HepG2 (cell line): ENCODE data around the gene NUBPL. TPM values are rescaled to one million over a fixed set of nuclear protein-coding genes. Genes with fewer than 3 reads are reported as not detected.
A peak's percentile ranks its signal among the peaks of the same experiment; 100 is the strongest.

Experiments
- ATAC-seq: fragments of 200-7000 bp; cut with Tn5 transposase; 3 replicates; pipeline ENCODE4 v1.9.1; 2020; ENCODE audit warnings: mild to moderate bottlenecking, moderate library complexity
- BruUV-seq: library from RNA; stranded (reverse); fragments of 400-500 nt; replicated peaks from 2 replicates; lab custom pipeline; 2021; lab: Mats Ljungman, UMichigan
- CTCF ChIA-PET: fragments of 300-600 bp; formaldehyde crosslinking; extraction: SDS; loops from one replicate; lab custom pipeline; 2021; ENCODE audit warnings: low total read pairs, inconsistent platforms, low intra/inter-chr PET ratio; lab: Yijun Ruan, JAX
- POLR2A ChIA-PET: fragments of 350-600 bp; sonication (Branson Sonifier 250); formaldehyde crosslinking; loops from one replicate; lab custom pipeline; 2020; ENCODE audit warnings: antibody characterized with exemption, inconsistent platforms; lab: Yijun Ruan, JAX
- DNase-seq: peaks from one replicate; pipeline ENCODE4 v3.0.0-alpha.2; 2015; ENCODE audit warnings: low spot score
- FAIRE-seq: peaks from 3 replicates; lab custom pipeline; 2011; peaks lifted over from hg19 to GRCh38; lab: Jason Lieb, UNC
- H2AFZ ChIP-seq: one replicate; pipeline ENCODE4 v1.6.1; 2011; ENCODE audit warnings: low read length, inconsistent platforms
- H3K27ac ChIP-seq: fragments of 300-600 bp; 3 replicates; pipeline ENCODE4 v1.8.0; 2011; ENCODE audit warnings: mixed run types, mild to moderate bottlenecking, mixed read lengths, low read length, inconsistent platforms; ENCODE audit not compliant: insufficient read depth; ENCODE audit errors: extremely low read length
- H3K27me3 ChIP-seq, 2 experiments: fragments of 200-600 bp in 1 of 2; 2 replicates in 1 of 2; 3 replicates in 1 of 2; pipeline versions ENCODE4 v1.6.0 to v1.8.0; 2011; ENCODE audit warnings: low read length in 2 of 2, mild to moderate bottlenecking in 2 of 2, moderate library complexity in 2 of 2, inconsistent platforms in 1 of 2; ENCODE audit not compliant: insufficient read depth in 2 of 2, control insufficient read depth in 1 of 2
- H3K36me3 ChIP-seq, 2 experiments: fragments of 200-600 bp in 1 of 2; replicated peaks in 1 of 2; 2 replicates in 1 of 2; 3 replicates in 1 of 2; pipeline versions ENCODE4 v1.5.1 to v1.8.0; 2011; ENCODE audit warnings: low read length in 2 of 2, inconsistent platforms in 1 of 2; ENCODE audit not compliant: insufficient read depth in 2 of 2, control insufficient read depth in 1 of 2
- H3K4me1 ChIP-seq: 2 replicates; pipeline ENCODE4 v1.5.1; 2012; ENCODE audit warnings: low read length, inconsistent platforms; ENCODE audit not compliant: insufficient read depth
- H3K4me2 ChIP-seq: 2 replicates; pipeline ENCODE4 v1.6.0; 2011; ENCODE audit warnings: low read depth, low read length, inconsistent platforms
- H3K4me3 ChIP-seq, 3 experiments: fragments of 200-600 bp in 1 of 3; sonication (generic), shearing (Covaris generic) in 1 of 3; replicated peaks in 1 of 3; 2 replicates each; pipeline ENCODE4 v1.5.1; 2011 to 2016; ENCODE audit warnings: low read length in 3 of 3, inconsistent platforms in 2 of 3, low read depth in 2 of 3, mild to moderate bottlenecking in 2 of 3, control low read depth in 1 of 3, mixed read lengths in 1 of 3; ENCODE audit not compliant: insufficient read depth in 1 of 3
- H3K79me2 ChIP-seq: one replicate; pipeline ENCODE4 v1.6.1; 2011; ENCODE audit warnings: low read length, inconsistent platforms; ENCODE audit not compliant: insufficient read depth
- H3K9ac ChIP-seq: 2 replicates; pipeline ENCODE4 v1.6.0; 2011; ENCODE audit warnings: mild to moderate bottlenecking, low read depth, low read length, inconsistent platforms; ENCODE audit not compliant: insufficient read depth
- H3K9me3 ChIP-seq: 2 replicates; pipeline ENCODE4 v1.5.1; 2012; ENCODE audit warnings: mild to moderate bottlenecking, low read length
- H4K20me1 ChIP-seq: 2 replicates; pipeline ENCODE4 v1.6.0; 2011; ENCODE audit warnings: inconsistent platforms, mild to moderate bottlenecking, low read length, moderate library complexity; ENCODE audit not compliant: insufficient read depth
- ATF7 ChIP-seq, 2 experiments: fragments of 450-650 bp in 1 of 2; sonication (generic) in 1 of 2; formaldehyde crosslinking in 1 of 2; IDR thresholded peaks; 2 replicates each; pipeline versions ENCODE4 v1.4.0 to v1.6.1; 2016 to 2020; ENCODE audit warnings: antibody characterized with exemption in 1 of 2, mild to moderate bottlenecking in 1 of 2, missing genetic modification reagents in 1 of 2
- BCL6 ChIP-seq: IDR thresholded peaks from 2 replicates; pipeline ENCODE4 v1.6.1; 2016; ENCODE audit warnings: missing genetic modification reagents, missing compliant biosample characterization
- CREB1 ChIP-seq, 2 experiments: fragments of 450-650 bp in 1 of 2; IDR thresholded peaks; 2 replicates each; pipeline ENCODE4 v1.6.1; 2016 to 2017; ENCODE audit warnings: control low read depth in 1 of 2, mild to moderate bottlenecking in 1 of 2, missing compliant biosample characterization in 1 of 2, missing genetic modification characterization in 1 of 2
- FOXA3 ChIP-seq: IDR thresholded peaks from 2 replicates; pipeline ENCODE4 v1.6.1; 2016; ENCODE audit warnings: missing genetic modification reagents, missing compliant biosample characterization
- GATAD2A ChIP-seq: IDR thresholded peaks from 2 replicates; pipeline ENCODE4 v1.6.1; 2016
- HIC2 ChIP-seq: sonication (generic); formaldehyde crosslinking; IDR thresholded peaks from 2 replicates; pipeline ENCODE4 v1.9.0; 2022; ENCODE audit warnings: low read depth, missing genetic modification reagents
- MTERF4 ChIP-seq: sonication (generic); formaldehyde crosslinking; IDR thresholded peaks from 2 replicates; pipeline ENCODE4 v1.8.0; 2023; ENCODE audit warnings: mild to moderate bottlenecking, missing genetic modification reagents
- RFX1 ChIP-seq: fragments of 450-650 bp; IDR thresholded peaks from 2 replicates; pipeline ENCODE4 v1.6.1; 2017
- RFX3 ChIP-seq: IDR thresholded peaks from 2 replicates; pipeline ENCODE4 v1.6.1; 2016; ENCODE audit warnings: missing biosample characterization, missing genetic modification reagents
- ZBTB21 ChIP-seq: sonication (generic); formaldehyde crosslinking; IDR thresholded peaks from 2 replicates; pipeline ENCODE4 v1.4.0; 2020; ENCODE audit warnings: missing genetic modification reagents
- ZBTB7B ChIP-seq: sonication (generic); formaldehyde crosslinking; IDR thresholded peaks from 2 replicates; pipeline ENCODE4 v1.4.0; 2020; ENCODE audit warnings: missing genetic modification reagents
- ZMYM3 ChIP-seq: sonication (generic); formaldehyde crosslinking; IDR thresholded peaks from 2 replicates; pipeline ENCODE4 v1.5.1; 2020; ENCODE audit warnings: mild to moderate bottlenecking, missing genetic modification reagents
- ZNF3 ChIP-seq: IDR thresholded peaks from 2 replicates; pipeline ENCODE4 v1.7.0; 2017; ENCODE audit warnings: inconsistent platforms
- ZNF652 ChIP-seq: IDR thresholded peaks from 2 replicates; pipeline ENCODE4 v1.6.1; 2016; ENCODE audit warnings: low read depth, borderline replicate concordance
- WGBS: methylation state at CpG from one replicate; pipeline ENCODE4 v1.1.6; 2017; ENCODE audit warnings: low lambda C conversion rate; 5-methylcytosine and 5-hydroxymethylcytosine counted together
- in situ Hi-C: cut with HindIII; loops from 2 replicates; pipeline ENCODE4 v1.10.0; 2017; ENCODE audit warnings: low pct_unique_long_range_greater_than_20kb; ENCODE audit not compliant: extremely low pct_ligation_motif_present
- intact Hi-C: fragments of 100-400 bp; cut with micrococcal nuclease; formaldehyde crosslinking; loops from one replicate; pipeline ENCODE4 v1.10.0; 2022; ENCODE audit not compliant: unreplicated experiment
- polyA plus RNA-seq, 8 experiments: library from polyadenylated mRNA; depleted of rRNA in 3 of 8; stranded (reverse) in 7 of 8; unstranded in 1 of 8; fragments of >200 nt; fragmentation: Illumina TruSeq in 4 of 8; extraction: Trizol in 4 of 8; gene quantifications; 2 replicates each; pipeline versions ENCODE4 v1.2.1 to v1.2.3, GENCODE V29; 2011 to 2016; ENCODE audit warnings: low read depth in 4 of 8, missing spikeins in 1 of 8, mixed read lengths in 1 of 8; ENCODE audit not compliant: insufficient read depth in 1 of 8
- total RNA-seq, 5 experiments: library from RNA; depleted of rRNA; stranded (reverse); fragments of >200 nt; fragmentation: Illumina TruSeq; extraction: Trizol; gene quantifications; 2 replicates each; pipeline ENCODE4 v1.2.3, GENCODE V29; 2016; ENCODE audit warnings: low read depth in 1 of 5

NUBPL gene
- total and polyA plus RNA-seq, 2 of the 13 experiments (the other 11 are each of a cell fraction or from before 2014, with no cell fraction given) = 21.3 to 44.1 TPM

GRCh38 chr14:31827325-31827724 lies 266.1 kb downstream of the NUBPL start:
- no TSS peak for BruUV-seq
- POLR2A ChIA-PET = no interaction called here
- no peak for FAIRE-seq
- Histone ChIP-seq H3K27me3 (no peaks in the 10 kb centered on the region), H4K20me1 (no peaks in the 10 kb centered on the region), H3K9me3 (no peaks in the 10 kb centered on the region)
- TF ChIP-seq GATAD2A (CRISPR knock-in tag) = peak; percentile 13; the same call in 1 of the 2 replicates
- TF ChIP-seq HIC2 (CRISPR knock-in tag) = no peak
- TF ChIP-seq ZMYM3 = no peak
- peak; percentile 69 for TF ChIP-seq FOXA3 (CRISPR knock-in tag)
- TF ChIP-seq BCL6 (CRISPR knock-in tag) = peak; percentile 53; the same call in 1 of the 2 replicates
- TF ChIP-seq, all 625 proteins: peak for 3
- H3K79me2 ChIP-seq = no peaks in the 10 kb centered on the region
- no peaks in the 10 kb centered on the region for H3K4me1 ChIP-seq
- CTCF ChIA-PET = no interaction called here
- no peak overlapping the region for H3K27ac ChIP-seq
- H3K4me3 ChIP-seq = no peak overlapping the region
- H3K9ac ChIP-seq = no peak overlapping the region
- DNase-seq (no peak), ATAC-seq (peak; percentile 74)
- H2AFZ ChIP-seq = no peak overlapping the region
- intact Hi-C loops (no loop called here), in situ Hi-C loops (no loop called here)
- 0 out of 5 replicates have a peak, but pooled peaks cover 0 to 4% of the 10 kb centered on the region in 2 experiments for H3K36me3 ChIP-seq
- H3K4me2 ChIP-seq = no peak overlapping the region

GRCh38 chr14:31828946-31829868 lies 268.0 kb downstream of the NUBPL start:
- no TSS peak for BruUV-seq
- no peaks in the 10 kb centered on the region for H4K20me1 ChIP-seq
- TF ChIP-seq ATF7 (IDR thresholded peaks at IDR 0.05) = peak; percentile 97
- TF ChIP-seq ATF7 (CRISPR knock-in tag; IDR thresholded peaks at IDR 0.05) = no peak
- TF ChIP-seq RFX3 = no peak
- TF ChIP-seq ZBTB7B (CRISPR knock-in tag) = no peak
- TF ChIP-seq MTERF4 (CRISPR knock-in tag) = no peak
- TF ChIP-seq RFX1 = peak; percentile 53; the same call in 1 of the 2 replicates
- no peak for TF ChIP-seq ZNF3 (CRISPR knock-in tag)
- TF ChIP-seq ZNF652 = no peak
- TF ChIP-seq ZBTB21 = no peak
- 0 out of 2 replicates have a peak, but pooled peaks have one; percentile 28 for TF ChIP-seq CREB1 (IDR thresholded peaks at IDR 0.05)
- no peak for TF ChIP-seq CREB1 (CRISPR knock-in tag; IDR thresholded peaks at IDR 0.05)

More at GRCh38 chr14:31828946-31829868, 268.0 kb downstream of the NUBPL start:
- POLR2A ChIA-PET = no interaction called here
- Histone ChIP-seq H3K4me3 (no peak overlapping the region), H3K4me2 (no peak overlapping the region), H3K27ac (no peak overlapping the region), H3K27me3 (no peaks in the 10 kb centered on the region), H3K36me3 (0 out of 5 replicates have a peak, but pooled peaks cover 0 to 4% of the 10 kb centered on the region in 2 experiments), H3K4me1 (no peaks in the 10 kb centered on the region), H3K9me3 (no peaks in the 10 kb centered on the region), H3K79me2 (no peaks in the 10 kb centered on the region), H2AFZ (no peak overlapping the region), H3K9ac (no peak overlapping the region)
- in situ Hi-C loops = no loop called here
- 96% methylated on average over 3 of the region's 3 CpGs for WGBS
- DNase-seq (no peak), ATAC-seq (no peak), FAIRE-seq (no peak)
- CTCF ChIA-PET = no interaction called here
- intact Hi-C loops = no loop called here
